ENCODE data around the gene RDH8. TPM values are rescaled to one million over a fixed set of nuclear protein-coding genes. Genes with fewer than 3 reads are reported as not detected.

The RDH8 gene
- polyA plus RNA-seq, 1 donor (not counting 4 experiments of a cell fraction or from before 2014, with no cell fraction given), result not detected

GRCh38 chr19:10000171-10000826 is 13.0 kb upstream of the RDH8 start:
- DNase-seq (ENCODE audit: low read depth, low spot score), result no peak
- peak; percentile 74 for FAIRE-seq
- TF ChIP-seq EZH2 (IDR thresholded peaks at IDR 0.05; ENCODE audit: low read length), result no peak
- TF ChIP-seq CTCF (optimal IDR thresholded peaks at IDR 0.05 in 1 of 3, IDR thresholded peaks at IDR 0.05 in 1 of 3, conservative IDR thresholded peaks at IDR 0.05 in 1 of 3; ENCODE audit: extremely low read depth in 1 of 3, insufficient read depth in 2 of 3, low read length in 3 of 3), result peak; percentile 84 to 93 (median 87)
- H3K9me3 ChIP-seq (ENCODE audit: control insufficient read depth, low read depth, low read length), result no peaks in the 10 kb centered on the region
- H3K36me3 ChIP-seq (ENCODE audit: control insufficient read depth in 2 of 2, extremely low read depth in 1 of 2, insufficient read depth in 2 of 2, low read length in 2 of 2), result no peaks in the 10 kb centered on the region
- no peaks in the 10 kb centered on the region for H3K9me1 ChIP-seq (ENCODE audit: control insufficient read depth, extremely low read depth, insufficient read depth, low read length)
- H3K27me3 ChIP-seq (ENCODE audit: control insufficient read depth, extremely low read depth, insufficient read depth, low read length), result no peaks in the 10 kb centered on the region
- H3K27ac ChIP-seq (ENCODE audit: control insufficient read depth, insufficient read depth, low read length), result no peak overlapping the region
- dilution Hi-C loops (cut with MboI; ENCODE audit: extremely low pct_ligation_motif_present, low sequenced_read_pairs), result no loop called here
- H3K9ac ChIP-seq (ENCODE audit: control insufficient read depth, extremely low read depth, insufficient read depth, low read length), result no peak overlapping the region
- H2AFZ ChIP-seq (ENCODE audit: control insufficient read depth, low read length), result no peak overlapping the region
- no peaks in the 10 kb centered on the region for H3K79me2 ChIP-seq (ENCODE audit: control insufficient read depth, insufficient read depth, low read length)
- H3K4me2 ChIP-seq (ENCODE audit: control insufficient read depth, extremely low read depth, insufficient read depth, low read depth, low read length), result no peak overlapping the region
- H3K4me1 ChIP-seq (ENCODE audit: control insufficient read depth, extremely low read depth, insufficient read depth, low read length), result peaks cover 5% of the 10 kb centered on the region
- H3K4me3 ChIP-seq (ENCODE audit: control insufficient read depth in 2 of 3, extremely low read depth in 1 of 3, insufficient read depth in 2 of 3, low read depth in 1 of 3, low read length in 3 of 3), result no peak overlapping the region
- no peaks in the 10 kb centered on the region for H4K20me1 ChIP-seq (ENCODE audit: control insufficient read depth, extremely low read depth, insufficient read depth, low read length)

- DNase-seq (ENCODE audit: low read depth, low spot score) (no peak), FAIRE-seq (no peak)
These were observed 11.4 kb upstream of the RDH8 start for GRCh38 chr19:10001899-10002298.

More at GRCh38 chr19:10001899-10002298, 11.4 kb upstream of the RDH8 start:
- H3K36me3 ChIP-seq (ENCODE audit: control insufficient read depth in 2 of 2, extremely low read depth in 1 of 2, insufficient read depth in 2 of 2, low read length in 2 of 2), result no peaks in the 10 kb centered on the region
- no peak overlapping the region for H2AFZ ChIP-seq (ENCODE audit: control insufficient read depth, low read length)
- dilution Hi-C loops (cut with MboI; ENCODE audit: extremely low pct_ligation_motif_present, low sequenced_read_pairs), result no loop called here
- no peak overlapping the region for H3K27ac ChIP-seq (ENCODE audit: control insufficient read depth, insufficient read depth, low read length)
- no peak overlapping the region for H3K9ac ChIP-seq (ENCODE audit: control insufficient read depth, extremely low read depth, insufficient read depth, low read length)
- H3K4me1 ChIP-seq (ENCODE audit: control insufficient read depth, extremely low read depth, insufficient read depth, low read length), result peaks cover 5% of the 10 kb centered on the region
- TF ChIP-seq EZH2 (IDR thresholded peaks at IDR 0.05; ENCODE audit: low read length) (no peak), CTCF (optimal IDR thresholded peaks at IDR 0.05 in 1 of 3, IDR thresholded peaks at IDR 0.05 in 1 of 3, conservative IDR thresholded peaks at IDR 0.05 in 1 of 3; ENCODE audit: extremely low read depth in 1 of 3, insufficient read depth in 2 of 3, low read length in 3 of 3) (peak; percentile 32 to 84 (median 77))
- H3K9me3 ChIP-seq (ENCODE audit: control insufficient read depth, low read depth, low read length), result no peaks in the 10 kb centered on the region
- H3K79me2 ChIP-seq (ENCODE audit: control insufficient read depth, insufficient read depth, low read length), result no peaks in the 10 kb centered on the region
- no peaks in the 10 kb centered on the region for H3K9me1 ChIP-seq (ENCODE audit: control insufficient read depth, extremely low read depth, insufficient read depth, low read length)
- no peaks in the 10 kb centered on the region for H3K27me3 ChIP-seq (ENCODE audit: control insufficient read depth, extremely low read depth, insufficient read depth, low read length)
- H4K20me1 ChIP-seq (ENCODE audit: control insufficient read depth, extremely low read depth, insufficient read depth, low read length), result no peaks in the 10 kb centered on the region
- no peak overlapping the region for H3K4me2 ChIP-seq (ENCODE audit: control insufficient read depth, extremely low read depth, insufficient read depth, low read depth, low read length)
- no peak overlapping the region for H3K4me3 ChIP-seq (ENCODE audit: control insufficient read depth in 2 of 3, extremely low read depth in 1 of 3, insufficient read depth in 2 of 3, low read depth in 1 of 3, low read length in 3 of 3)

Measured in keratinocyte (primary cell).